Body of pancreas (tissue), 4 donors: ENCODE results near the gene ANO3.

Experiments used
- CTCF ChIP-seq, 7 experiments: fragments of 450-650 bp in 4 of 7; fragments of 200-600 bp in 3 of 7; sonication (generic) in 3 of 7; IDR thresholded peaks; one replicate each; pipeline ENCODE4 v1.5.1; 2016 to 2019; ENCODE audit warnings: antibody characterized with exemption in 7 of 7
- POLR2A ChIP-seq, 3 donors: fragments of 450-650 bp; IDR thresholded peaks; one replicate each; pipeline ENCODE4 v1.6.1; 2016; ENCODE audit warnings: antibody characterized with exemption in 3 of 3, mild to moderate bottlenecking in 2 of 3

GRCh38 chr11:26587073-26587472 lies 255.1 kb downstream of the ANO3 start:
- TF ChIP-seq CTCF (IDR thresholded peaks at IDR 0.05) (no peak), POLR2A (IDR thresholded peaks at IDR 0.05) (no peak)
